HG02938 (cell line): Measurements from ENCODE around the gene NRXN3.

Source experiments
- ATAC-seq: cut with Tn5 transposase; IDR thresholded peaks from one replicate; pipeline ENCODE4 v1.9.1; 2021; ENCODE audit warnings: mild to moderate bottlenecking, moderate library complexity; ENCODE audit not compliant: unreplicated experiment

NRXN3 gene

DNA sequence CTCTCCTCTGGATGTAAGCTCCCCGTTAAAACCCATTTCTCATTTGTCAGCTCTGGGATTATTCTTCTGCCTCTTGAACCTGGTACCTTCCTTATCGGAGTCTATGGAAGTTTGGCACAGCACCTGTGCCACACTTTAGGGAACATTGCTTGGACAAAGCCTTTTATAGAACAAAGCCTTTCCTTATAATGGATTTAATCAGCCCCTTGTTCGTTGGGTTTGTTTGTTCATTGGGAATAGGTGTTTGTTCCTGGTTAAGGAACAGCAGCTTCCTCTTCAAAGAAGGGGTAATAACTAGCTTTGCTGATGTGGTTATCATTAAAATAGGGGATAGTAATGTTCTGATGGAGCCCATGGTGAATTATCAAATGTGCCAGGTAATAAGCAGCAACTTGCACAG lies 70.4 kb downstream of the NRXN3 start:
- ATAC-seq: no peak

DNA sequence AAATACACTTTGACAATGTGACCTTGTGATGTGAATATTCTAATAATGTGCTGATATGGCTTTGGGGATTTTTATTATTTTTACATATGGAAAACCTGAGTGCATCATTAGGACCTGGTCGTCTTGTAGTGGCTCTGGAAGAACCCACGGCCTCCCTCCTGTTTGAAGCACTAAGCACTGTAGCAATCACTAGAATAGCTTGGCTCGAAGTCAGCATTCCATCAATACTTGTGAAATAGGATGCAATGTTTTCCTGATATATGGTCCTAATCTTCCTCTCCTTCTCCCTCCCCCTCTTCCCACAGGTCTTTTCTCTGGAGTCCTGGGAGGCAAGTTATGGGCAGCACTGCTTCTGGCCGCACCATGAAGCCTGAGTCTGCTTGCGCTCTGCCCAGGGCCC lies 71.9 kb downstream of the NRXN3 start:
- ATAC-seq: no peak

DNA sequence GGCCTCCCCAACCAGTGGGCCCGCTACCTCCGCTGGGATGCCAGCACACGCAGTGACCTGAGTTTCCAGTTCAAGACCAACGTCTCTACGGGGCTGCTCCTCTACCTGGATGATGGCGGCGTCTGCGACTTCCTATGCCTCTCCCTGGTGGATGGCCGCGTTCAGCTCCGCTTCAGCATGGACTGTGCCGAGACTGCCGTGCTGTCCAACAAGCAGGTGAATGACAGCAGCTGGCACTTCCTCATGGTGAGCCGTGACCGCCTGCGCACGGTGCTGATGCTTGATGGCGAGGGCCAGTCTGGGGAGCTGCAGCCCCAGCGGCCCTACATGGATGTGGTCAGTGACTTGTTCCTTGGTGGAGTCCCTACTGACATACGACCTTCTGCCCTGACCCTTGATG lies 73.0 kb downstream of the NRXN3 start:
- no peak for ATAC-seq

DNA sequence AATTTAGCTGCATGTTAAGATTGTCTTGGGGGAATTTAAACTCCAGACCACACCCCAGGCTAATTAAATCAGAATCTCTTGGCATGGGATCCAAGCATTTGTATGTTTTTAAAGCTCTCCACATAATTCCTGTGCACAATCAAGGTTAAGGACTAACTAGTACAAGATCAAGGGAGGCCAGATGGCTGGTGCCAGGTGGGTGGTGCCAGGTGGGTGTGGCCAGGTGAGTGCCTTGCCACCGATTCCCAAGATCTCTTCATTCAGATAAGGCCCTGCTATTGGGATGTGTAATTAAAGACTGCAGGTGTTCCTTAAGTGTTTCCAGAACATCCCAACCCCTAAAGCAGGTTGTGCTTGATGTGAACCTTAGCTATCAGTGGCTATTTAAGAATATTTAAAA lies 75.1 kb downstream of the NRXN3 start:
- no peak for ATAC-seq

DNA sequence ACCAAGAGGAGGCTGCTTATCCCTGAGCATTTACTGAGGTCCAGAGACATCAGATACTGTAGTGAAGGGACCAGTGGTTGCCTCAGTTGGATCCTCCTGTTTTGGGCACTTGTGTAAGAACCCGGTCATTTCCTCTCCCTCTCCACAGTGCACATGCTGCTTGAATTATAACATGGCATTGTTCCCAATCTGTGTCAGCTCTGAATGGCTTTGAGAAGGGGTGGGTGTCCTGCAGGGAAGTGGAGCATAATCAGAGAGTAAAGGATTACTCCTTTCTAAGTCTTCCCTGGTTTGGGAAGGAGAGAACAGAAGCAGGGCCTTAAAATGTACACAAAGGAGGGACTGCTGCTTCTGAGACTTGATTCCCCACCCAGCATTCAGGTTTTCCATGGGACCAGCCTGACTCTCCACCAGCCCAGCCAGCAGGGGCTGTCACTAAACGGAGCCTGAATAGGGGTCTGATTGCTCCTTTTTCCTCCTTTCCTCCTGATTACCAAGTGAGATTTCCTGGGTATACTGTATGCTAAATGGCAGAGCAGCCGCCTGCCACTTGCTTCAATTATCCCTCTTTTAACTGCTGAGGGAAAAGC lies 78.4 kb downstream of the NRXN3 start:
- ATAC-seq: no peak

DNA sequence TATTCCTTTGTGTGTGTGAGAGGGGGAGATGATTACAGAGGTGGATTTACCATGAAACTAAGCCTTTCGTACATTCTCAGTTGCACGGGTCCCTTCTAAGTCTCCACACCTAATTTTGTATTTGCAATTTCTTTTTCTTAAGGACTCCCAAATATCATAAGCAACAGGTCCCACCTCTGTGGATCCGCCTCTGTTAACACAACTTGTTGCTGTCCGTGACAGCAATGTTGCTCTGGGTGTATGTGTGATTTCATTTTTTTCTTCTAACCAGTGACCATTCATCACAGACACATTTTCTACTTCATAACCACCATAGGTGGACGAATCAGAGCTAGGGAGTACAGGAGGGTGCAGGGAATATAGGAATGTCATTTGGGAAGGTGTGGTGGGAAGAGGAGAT lies 81.1 kb downstream of the NRXN3 start:
- no peak for ATAC-seq

DNA sequence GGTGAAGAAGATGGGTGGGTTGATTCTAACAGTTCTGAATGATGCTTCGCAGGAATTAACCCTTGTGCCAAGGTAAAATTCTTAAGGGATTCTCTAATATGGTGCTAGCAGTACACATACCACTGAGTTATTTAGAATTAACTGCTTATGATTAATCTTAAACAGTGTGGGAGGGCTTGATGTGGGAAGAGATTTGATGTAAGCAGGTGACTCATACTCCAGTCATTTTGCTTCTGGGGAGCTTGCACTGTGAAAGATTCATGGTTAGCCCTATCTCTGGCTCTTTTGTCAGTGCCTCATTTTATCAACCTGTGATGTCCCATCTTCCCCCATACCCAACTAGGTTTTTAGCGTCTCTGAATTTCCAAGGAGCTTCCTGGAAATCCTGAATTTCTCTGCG lies 83.8 kb downstream of the NRXN3 start:
- ATAC-seq: no peak

DNA sequence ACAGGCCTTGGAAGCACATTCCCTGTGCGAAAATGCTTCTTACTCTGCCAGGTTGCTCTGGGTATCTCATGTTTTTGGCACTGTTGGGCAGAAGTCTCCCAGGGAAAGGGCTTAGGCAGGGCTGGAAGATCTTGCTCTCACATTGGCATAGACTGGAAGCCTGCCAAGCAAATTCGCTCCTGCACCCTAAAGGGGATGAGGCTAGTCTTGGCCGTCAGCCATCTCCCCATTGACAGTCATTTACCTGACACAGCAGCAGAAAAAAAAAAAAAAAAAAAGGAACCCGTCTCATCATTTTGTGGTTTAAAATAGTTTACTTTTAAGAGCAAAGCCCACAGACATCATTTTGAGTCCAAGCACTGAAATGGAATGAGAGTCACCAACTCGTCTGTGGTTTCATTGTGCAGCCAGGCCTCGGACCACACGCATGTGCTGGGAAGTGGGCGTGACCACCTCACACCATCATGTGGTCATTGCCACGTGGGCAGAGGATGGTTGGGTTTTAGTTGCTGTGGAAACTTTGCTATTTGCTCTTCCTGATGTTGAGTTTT lies 84.8 kb downstream of the NRXN3 start:
- no peak for ATAC-seq

DNA sequence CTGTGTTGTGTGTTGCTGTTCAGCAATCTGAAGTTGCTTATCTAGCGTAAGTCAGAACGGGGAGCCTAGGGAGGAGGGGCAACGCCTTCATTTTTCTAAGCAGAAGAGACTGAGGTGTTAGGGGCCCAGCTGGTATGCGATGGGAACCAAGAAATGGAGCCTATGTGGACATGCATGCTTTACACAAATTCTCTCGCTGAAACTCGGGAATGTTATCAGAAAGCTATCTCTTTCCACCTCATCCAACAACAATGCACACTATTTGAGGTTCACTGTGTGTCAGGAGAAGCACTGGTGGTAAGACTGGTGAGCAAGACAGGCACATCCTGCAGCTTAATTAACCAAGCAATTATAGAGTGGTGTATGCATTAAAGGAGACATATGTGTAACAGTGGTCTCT lies 89.7 kb downstream of the NRXN3 start:
- no peak for ATAC-seq

DNA sequence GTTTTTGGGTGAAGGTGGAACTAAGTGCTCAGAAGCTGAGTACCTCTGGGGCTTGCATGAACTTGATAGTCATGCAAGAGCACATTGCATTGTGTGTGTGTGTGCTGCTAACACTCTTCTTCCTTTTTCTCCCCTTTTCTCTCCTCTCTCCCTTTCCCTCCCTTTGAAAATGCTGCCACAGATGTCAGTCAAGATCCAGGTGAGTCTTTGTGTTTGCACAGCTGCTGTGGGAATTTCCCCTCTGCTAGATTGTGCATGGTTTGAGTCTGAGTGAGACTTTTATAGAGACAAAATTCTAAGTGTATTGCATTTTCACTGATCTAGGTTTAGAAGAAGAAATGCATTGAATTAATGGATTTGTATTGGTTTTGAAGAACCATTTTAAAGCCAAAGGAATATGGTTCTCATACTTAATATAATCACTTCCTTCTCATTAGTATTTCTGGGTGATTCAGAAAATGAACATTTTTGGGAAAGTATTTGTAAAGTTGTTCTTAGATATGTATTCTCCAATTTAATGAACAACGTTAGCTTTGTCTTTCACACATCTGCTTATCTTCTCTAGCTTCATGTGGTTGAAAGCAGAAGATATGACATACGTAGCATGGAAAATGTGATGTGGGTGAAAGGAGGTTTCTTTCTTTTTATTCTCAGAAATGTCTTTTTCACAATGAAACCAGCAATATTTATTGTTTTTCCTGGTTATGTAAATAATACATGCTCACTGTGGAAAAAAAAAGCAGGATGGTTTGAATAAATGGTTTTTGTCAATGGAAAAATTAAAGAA lies 108.5 kb downstream of the NRXN3 start:
- ATAC-seq: no peak

DNA sequence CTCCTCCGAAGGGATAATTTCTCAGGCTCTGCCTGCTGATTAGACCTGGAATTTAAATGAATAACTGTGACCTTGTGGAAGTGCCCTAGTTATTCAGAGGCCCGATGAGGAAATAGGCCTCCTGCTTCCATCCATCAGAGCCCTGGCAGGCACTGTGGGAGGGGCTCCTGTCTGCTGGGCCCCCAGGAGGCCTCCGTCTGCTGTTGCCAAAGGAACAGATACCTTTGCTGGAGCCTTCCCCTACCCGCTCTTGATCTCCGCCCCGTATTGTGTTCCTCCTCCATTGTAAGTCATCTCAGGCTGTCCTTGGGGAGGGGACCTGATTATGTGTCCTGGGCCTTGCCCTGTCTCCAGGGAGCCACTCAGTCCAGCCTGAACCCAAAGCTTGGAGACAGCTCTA lies 112.3 kb downstream of the NRXN3 start:
- ATAC-seq: no peak

DNA sequence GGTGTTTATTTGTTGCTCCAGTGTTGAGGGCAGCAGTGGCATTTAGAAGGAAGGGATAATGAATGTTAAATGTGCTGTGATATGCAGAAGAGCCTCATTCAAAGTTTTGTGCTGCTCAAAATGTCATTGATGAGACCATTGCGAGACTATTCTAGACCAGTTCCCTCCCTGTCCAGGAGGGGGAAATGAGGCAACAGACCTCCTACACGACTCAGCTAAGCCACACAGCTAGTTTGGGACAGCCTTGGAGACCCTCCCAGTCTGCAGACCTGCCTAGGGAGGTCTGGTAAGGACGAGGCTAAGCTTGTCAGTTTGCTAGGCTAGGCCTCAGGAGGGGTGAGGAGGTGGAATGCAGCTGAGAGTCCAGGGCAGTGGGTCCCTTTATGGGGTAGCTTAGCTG lies 116.0 kb downstream of the NRXN3 start:
- ATAC-seq: no peak

DNA sequence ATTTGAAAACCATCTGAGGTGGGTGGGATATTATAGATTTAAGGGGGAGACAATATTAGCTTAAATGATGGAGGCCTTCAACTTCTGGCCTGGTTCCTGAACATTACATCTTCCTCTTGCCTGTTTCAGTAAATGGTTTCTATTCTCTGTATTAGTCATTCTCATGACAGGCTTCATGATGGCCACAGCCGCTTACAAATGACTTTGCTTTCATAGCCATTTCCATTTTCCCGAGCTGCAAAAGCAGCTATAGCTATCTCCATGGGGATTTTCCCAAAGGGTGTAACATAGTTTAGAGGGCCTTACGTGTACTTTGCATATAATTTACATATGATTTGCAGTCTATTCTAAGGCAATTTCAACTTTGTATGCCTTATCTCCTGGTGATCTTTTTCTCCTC lies 121.8 kb downstream of the NRXN3 start:
- peak; percentile 94 for ATAC-seq

DNA sequence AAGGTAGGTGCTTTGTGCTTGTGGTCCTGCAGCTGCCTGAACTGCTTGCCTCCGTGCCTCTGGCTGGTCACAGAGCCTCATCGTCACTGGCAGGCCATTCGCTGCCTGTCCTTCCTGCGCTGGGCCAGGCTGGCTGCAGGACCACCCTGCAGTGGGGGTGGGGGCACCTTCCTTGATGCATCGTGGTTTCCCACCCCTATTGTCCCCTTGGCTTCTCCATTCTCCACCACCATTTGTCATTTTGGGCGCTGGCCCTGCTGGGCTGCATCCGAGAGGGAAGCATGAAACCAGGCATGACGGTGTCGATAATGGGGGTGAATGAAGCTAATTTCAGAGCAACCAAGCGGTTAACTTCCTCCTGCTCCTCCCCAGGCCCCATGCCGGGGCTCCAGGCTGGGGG lies 127.7 kb downstream of the NRXN3 start:
- ATAC-seq: no peak

DNA sequence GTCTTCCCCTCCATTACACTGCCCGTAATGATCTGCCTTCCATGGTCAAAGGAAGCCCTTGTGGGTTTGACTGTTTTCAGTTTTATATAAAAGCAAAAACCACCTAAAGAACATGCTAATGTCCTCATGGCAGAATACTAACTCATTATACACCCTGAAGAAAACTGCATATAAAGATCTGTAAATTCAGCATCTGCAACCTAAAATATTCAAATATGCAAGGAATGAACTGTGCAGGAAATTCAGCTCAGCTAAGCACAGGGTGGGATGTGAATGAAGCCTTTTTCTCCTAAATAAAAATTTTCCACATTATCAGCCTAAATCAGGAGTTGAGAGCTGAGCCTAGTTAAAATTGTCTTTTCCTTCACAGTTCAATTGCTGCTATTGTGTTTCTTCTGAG lies 128.1 kb downstream of the NRXN3 start:
- no peak for ATAC-seq

DNA sequence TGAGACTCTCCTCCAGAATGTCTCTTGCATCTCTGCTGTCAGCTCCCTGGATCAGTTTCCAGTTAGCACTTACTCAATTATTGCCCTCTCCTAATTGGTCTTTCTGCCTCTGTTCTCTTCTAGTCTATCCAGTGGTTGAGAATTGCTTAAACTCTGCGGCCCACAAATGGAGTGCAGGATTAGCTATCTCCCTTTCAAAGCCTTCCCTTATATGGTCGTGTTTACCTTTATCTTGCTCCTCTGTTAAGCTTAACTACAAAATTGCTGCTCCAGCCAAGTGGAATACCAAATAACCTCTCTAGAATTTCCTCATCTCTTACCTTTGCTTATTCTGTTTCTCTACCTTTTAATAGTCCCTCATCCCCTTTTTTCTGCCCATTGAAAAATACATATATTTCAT lies 132.7 kb downstream of the NRXN3 start:
- no peak for ATAC-seq

DNA sequence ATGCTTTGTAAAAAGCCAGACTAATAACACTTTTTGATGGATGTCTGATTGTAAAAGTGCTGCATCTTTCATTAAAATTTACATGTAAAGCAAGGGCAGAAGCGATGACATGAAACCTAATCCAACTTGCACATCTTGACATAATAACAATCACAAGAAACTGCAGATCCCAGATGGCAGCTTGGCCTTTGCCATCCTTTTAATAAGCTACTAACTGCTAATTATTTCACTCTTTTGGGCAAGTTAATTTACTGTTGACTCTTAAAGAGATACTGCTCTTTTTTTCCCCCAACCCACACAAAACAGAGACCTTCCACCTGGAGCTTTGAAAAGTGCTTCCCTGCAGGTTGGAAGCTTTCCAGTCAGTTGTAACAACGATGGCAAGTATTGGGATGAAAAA lies 137.5 kb downstream of the NRXN3 start:
- ATAC-seq: no peak

DNA sequence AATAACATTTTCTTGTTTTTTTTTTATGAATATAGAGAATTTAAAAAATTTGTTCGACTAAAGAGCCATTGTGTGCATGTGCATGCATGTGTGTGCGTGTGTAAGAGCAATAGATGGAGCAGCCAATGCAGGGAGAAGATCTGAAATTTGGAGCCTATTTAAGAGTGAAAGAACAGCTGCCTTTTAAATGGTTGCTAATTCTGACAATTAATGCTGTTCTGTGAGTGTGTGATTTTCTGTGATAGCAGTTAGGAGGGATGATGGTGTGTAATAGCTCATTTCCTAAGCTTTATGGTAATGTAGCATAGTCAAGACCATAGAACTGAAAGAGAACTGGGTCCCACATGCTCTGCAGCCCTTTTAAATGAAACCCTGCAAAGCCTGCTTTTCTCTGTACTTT lies 137.9 kb downstream of the NRXN3 start:
- no peak for ATAC-seq

DNA sequence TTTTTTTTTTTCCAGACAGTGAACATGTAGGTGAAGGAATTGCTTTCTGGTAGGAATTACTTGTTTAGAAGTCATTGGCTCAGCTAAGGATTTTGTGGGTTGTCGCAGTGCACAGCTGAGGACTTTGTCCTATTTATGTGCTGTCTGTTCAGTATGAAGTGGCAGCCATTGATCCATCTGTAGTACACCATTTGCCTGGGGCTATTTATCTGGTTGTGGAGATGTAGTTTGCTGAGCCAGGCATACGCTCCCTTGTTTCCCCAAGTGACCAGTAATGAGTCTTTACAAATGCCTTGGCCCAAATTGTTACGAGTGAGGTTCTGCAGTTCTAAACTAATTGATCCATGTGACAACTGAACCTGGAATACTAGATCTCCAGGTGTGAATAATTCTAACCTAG lies 140.1 kb downstream of the NRXN3 start:
- ATAC-seq: no peak

DNA sequence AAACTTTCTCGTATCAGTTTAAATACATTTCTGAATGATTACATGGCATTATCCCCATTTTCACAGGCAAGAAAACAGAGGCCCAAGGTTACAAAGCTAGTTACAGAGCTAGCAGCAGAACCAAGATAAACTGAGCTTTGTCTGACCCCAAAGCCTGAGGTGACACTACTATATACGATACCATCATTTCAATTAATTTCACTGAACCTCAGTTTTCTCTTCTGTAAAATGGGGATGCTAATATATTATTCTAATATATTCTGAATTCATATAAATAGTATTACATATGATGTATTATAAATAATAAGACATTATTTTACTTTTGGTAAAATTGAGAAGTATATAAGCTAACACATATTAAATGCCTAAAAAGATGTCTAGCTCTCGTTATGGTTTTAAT lies 143.3 kb downstream of the NRXN3 start:
- no peak for ATAC-seq

DNA sequence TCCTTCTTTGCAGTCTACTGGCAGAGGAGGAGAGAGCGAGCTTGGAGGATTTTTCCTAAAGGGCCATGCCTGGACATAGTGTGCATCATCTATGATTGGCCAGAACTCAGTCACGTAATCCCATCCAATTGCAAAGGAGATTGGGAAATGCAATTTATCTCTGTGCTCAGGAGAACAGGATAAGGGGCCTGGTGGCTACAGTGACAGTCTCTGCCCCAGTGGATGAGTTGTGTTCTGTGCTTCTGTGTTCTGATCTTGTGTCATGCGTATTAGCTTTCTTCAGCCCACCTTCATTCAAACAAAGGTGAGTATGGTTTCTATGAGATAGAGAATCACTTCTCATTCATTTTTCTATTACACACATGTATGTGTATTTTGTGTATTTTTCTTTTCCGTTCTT lies 144.3 kb downstream of the NRXN3 start:
- ATAC-seq: no peak

DNA sequence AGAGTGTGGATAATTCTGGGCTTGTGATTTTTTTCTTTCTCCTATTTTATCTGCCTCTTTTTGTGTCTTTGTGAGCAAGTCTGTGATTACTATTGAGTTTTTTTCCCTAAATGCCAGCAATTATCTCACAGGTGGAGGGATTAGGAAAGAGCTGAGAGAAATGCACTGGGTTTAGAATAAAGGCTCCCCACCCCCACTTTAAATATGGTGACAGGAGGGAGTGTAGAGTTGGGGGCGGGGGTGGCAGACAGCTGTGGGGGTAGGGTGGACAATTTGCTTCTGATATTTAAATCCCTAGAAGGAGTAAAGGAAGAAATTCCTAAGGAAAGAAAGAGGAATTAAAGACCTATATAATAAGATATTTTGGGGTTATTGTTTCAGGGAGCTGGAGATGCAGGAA lies 145.9 kb downstream of the NRXN3 start:
- no peak for ATAC-seq

DNA sequence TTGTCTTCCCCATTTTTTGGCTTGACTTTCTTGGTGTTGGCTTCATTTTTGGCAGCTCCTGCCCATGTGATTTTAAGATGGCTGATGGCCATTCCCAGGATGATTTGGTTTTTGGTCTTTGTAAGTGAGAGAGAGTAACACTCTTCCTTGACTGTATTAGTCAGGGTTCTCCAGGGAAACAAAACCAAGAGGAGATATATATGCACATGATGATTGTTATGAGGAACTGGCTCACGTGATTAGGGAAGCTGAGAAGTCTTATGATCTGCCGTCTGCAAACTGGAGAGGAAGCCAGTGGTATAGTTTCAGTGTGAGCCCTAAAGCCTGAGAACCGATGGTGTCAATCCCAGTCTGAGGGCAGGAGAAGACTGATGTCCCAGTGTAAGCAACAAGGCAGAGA lies 146.6 kb downstream of the NRXN3 start:
- no peak for ATAC-seq
